A673 (cell line): Measurements from ENCODE around the gene CAB39.

ENCODE experiments used
- EZH2 ChIP-seq: fragments of 200-600 bp; sonication (generic); IDR thresholded peaks from 2 replicates; pipeline ENCODE4 v1.6.1; 2017; ENCODE audit warnings: borderline replicate concordance, low read depth, mild to moderate bottlenecking, mixed read lengths, antibody characterized with exemption, low read length; ENCODE audit not compliant: poor library complexity, severe bottlenecking
- TF ChIP-seq, protein P1 (sequence below): fragments of 300-800, 200-600 bp; sonication (generic); conservative IDR thresholded peaks from 2 replicates; pipeline ENCODE4 v1.5.1; 2017; ENCODE audit warnings: low read depth, mild to moderate bottlenecking, antibody characterized with exemption, low read length, moderate library complexity, mixed read lengths

DNA sequence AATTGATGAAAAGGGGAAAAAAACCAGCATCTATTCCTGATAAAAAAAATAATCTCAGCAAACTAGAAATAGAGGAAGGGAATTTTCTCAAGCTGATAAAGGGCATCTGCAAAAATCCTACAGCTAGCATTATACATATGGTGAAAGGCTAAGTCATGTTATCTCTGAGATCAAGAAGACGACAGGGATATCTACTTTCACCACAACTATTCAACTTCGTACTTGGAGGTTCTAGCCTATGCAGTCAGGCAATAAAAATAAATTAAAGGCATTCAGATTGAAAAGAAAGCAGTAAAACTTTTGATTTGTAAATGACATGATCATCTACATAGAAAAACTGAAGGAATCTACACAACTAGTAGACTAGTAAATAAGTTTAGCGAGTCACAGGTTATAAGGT lies 58.2 kb downstream of the CAB39 start:
- TF ChIP-seq, protein P1, sequence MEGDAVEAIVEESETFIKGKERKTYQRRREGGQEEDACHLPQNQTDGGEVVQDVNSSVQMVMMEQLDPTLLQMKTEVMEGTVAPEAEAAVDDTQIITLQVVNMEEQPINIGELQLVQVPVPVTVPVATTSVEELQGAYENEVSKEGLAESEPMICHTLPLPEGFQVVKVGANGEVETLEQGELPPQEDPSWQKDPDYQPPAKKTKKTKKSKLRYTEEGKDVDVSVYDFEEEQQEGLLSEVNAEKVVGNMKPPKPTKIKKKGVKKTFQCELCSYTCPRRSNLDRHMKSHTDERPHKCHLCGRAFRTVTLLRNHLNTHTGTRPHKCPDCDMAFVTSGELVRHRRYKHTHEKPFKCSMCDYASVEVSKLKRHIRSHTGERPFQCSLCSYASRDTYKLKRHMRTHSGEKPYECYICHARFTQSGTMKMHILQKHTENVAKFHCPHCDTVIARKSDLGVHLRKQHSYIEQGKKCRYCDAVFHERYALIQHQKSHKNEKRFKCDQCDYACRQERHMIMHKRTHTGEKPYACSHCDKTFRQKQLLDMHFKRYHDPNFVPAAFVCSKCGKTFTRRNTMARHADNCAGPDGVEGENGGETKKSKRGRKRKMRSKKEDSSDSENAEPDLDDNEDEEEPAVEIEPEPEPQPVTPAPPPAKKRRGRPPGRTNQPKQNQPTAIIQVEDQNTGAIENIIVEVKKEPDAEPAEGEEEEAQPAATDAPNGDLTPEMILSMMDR = no peak
- TF ChIP-seq EZH2 = no peak
